Ramos (cell line): ENCODE results near the gene PRR5.
"Not testable (repeated sequence)": the region's sequence is repeated elsewhere in the genome, so short reads cannot be mapped to it uniquely, and the experiment has no call there.

Experiments
- in situ Hi-C: fragments of 300-500 bp; cut with MboI; formaldehyde crosslinking; loops from one replicate; pipeline ENCODE4 v1.14.3; 2022; ENCODE audit warnings: low sequenced_read_pairs; ENCODE audit not compliant: unreplicated experiment

Gene PRR5, protein sequence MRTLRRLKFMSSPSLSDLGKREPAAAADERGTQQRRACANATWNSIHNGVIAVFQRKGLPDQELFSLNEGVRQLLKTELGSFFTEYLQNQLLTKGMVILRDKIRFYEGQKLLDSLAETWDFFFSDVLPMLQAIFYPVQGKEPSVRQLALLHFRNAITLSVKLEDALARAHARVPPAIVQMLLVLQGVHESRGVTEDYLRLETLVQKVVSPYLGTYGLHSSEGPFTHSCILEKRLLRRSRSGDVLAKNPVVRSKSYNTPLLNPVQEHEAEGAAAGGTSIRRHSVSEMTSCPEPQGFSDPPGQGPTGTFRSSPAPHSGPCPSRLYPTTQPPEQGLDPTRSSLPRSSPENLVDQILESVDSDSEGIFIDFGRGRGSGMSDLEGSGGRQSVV

GRCh38 chr22:44701824-44702478, at the start of gene PRR5:
Gene PRR5, plus strand, starts transcription at chr22:44702204. Its CDS starts 271 bp downstream, at chr22:44702475.
- in situ Hi-C loops: no loop called here

GRCh38 chr22:44652866-44653265, 49.1 kb upstream of the PRR5 start:
- in situ Hi-C loops: not testable (repeated sequence)

GRCh38 chr22:44658311-44658953, 43.6 kb upstream of the PRR5 start:
- in situ Hi-C loops: no loop called here

GRCh38 chr22:44659140-44659539, 42.9 kb upstream of the PRR5 start:
- in situ Hi-C loops: no loop called here

DNA sequence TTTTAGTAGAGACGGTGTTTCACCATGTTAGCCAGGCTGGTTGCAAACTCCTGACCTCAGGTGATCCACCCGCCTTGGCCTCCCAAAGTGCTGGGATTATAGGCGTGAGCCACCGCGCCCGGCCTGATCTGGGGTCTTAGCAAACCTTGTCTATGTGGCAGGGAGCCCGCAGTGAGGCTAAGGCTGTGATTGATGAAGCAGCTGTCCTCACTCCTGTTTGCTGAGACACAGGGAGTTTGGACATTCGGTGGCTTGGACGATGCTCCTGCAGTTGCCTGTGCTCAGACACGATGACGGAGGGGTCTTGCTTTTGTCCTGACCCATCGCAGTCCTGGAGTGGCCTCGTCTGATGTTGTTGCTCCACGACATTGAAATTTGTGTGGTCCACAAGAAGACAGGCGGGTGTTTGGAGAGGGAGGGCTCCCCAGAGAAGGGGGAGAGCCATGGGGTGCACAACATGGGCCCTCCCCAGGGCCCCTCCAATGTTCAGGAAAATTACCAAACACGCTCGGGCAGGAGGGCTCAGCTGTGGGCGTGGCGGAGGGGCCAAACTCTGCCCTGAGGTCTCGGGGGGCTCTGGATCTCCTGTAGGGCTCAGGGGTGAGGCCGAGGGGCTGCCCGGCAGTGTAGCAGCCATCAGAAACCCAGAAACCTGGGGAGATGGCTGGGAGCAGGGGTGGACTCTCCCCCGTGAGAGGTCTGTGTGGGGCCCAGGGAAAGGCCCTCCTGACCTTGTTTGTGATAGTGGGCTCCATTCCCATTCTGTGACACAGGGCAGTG, 41.8 kb upstream of the PRR5 start:
- in situ Hi-C loops: no loop called here

- in situ Hi-C loops: no loop called here
These were observed 40.9 kb upstream of the PRR5 start for GRCh38 chr22:44661070-44661469.

DNA sequence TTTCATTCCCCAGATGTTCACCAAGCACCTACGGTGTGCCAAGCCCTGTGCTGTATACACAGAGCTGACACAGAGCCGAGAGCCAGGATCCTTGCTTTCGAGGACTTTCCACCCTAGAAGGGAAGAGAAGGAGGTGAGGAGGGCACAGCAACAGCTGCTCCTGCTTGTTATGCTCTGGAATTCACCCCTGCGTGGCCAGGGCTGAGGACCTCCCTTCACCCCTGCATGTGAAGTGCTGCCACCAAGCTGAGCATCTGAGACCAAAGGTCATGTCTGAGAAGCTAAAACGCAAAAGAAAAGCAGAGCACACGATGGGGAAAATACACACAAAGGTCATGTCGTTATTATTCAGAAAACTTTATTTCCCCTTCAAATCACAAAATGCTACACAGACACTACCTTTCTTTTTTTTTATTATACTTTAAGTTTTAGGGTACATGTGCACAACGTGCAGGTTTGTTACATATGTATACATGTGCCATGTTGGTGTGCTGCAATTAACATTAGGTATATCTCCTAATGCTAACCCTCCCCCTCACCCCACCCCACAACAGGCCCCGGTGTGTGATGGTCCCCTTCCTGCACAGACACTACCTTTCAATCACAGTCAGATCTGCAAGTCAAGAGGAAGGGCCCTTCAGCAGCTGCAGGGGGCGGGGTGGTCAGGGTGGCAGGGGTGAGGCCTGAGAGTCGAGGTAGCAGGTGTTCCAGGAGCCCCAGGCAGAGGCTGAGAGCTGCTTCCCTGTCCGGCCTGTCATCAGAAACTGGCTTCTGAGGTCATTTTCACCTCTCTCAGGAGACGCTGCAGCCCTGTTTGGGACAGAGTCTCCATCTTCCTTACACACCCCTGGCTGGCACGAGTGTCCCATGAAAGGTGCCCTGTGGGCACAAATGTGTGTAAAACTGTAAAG, 40.1 kb upstream of the PRR5 start:
- in situ Hi-C loops: no loop called here

DNA sequence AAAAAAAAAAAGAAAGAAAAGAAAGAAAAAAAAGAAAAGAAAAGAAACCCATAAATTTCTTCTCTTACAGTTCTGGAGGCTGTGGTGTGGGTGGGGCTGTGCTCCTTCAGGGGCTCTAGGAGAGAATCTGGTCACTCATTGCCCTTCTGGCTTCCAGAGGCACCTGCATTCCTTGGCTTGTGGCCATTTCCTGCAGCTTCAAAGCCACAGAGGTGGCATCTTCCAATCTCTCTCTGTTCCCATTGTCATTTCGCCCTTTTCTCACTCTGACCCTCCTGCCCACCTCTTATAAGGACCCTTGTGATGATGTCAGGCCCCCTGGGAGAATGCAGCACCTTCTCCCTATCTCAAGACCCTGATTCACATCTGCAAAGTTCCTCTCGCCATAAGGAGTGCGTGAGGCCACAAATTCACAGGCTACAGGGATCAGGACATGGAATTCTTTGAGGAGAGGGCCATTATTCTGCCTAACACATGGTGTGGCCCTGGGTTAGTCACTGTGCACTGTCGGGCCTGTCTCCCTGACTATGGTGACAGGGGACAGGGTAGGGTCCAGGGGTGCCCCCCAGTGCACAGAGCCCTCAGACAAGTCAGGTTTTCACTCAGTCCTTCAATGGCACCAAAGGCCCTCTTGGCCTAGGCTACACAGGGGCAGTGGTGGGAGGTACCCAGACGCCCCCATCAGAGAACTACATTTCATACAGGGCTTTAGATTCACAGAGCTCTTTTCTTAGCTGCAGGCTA, 38.6 kb upstream of the PRR5 start:
- in situ Hi-C loops: no loop called here

- in situ Hi-C loops: no loop called here
These were observed 37.9 kb upstream of the PRR5 start for GRCh38 chr22:44664149-44664548.

DNA sequence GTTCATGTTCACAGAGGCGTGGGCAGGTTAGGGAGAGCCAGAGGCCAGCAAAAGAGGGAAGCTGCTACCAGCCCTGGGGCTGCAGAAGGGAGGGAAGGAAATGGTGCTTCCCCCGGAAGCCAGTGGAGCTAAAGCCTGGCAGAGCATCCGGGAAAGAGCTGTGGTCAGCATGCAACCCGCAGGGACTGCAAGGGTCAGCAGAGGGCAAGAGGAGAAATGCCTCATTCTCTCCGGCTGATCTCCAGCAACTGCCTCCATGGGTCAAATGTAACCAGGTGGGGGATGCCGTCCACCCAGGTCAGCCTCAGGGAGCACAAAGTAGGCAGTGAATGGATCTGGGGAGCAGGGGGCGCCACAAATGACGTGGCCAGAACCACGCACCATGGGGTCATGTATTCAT, 36.9 kb upstream of the PRR5 start:
- in situ Hi-C loops: no loop called here

DNA sequence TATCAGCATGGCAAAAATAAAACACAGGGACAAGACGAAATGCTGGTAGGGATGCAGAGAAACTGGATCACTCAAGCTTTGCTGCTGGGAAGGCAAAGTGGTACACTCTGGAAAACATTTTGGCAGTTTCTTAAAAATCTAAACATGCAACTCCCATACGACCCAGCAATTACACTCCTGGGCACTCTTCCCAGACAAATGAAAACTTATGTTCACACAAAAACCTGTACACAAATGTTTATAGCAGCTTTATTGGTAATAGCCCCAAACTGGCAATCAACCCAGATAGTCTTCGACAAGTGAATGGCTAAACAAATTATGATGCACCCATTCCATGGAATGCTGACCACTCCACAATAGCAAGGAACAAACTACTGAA, 35.8 kb upstream of the PRR5 start:
- in situ Hi-C loops: no loop called here

GRCh38 chr22:44667276-44667675, 34.7 kb upstream of the PRR5 start:
- in situ Hi-C loops: no loop called here

DNA sequence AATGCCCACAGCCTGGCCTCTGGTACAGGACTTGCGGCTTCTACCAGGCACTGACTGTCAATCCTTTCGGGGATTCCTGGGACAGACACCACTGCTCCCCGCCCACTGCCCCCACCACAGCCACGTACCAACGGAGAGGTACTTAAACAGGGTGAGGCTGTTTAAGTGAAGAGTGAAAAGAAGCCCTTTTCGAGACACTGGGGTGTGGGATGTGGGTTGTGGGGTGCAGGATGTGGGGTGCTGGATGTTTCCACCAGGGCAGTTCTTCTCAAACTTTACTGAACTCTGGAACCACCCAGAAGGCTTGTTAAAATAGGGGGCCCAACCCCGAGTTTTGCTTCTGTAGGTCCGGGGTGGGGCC, 34.2 kb upstream of the PRR5 start:
- in situ Hi-C loops: no loop called here

- in situ Hi-C loops: no loop called here
These were observed 33.7 kb upstream of the PRR5 start for GRCh38 chr22:44668190-44668885.

DNA sequence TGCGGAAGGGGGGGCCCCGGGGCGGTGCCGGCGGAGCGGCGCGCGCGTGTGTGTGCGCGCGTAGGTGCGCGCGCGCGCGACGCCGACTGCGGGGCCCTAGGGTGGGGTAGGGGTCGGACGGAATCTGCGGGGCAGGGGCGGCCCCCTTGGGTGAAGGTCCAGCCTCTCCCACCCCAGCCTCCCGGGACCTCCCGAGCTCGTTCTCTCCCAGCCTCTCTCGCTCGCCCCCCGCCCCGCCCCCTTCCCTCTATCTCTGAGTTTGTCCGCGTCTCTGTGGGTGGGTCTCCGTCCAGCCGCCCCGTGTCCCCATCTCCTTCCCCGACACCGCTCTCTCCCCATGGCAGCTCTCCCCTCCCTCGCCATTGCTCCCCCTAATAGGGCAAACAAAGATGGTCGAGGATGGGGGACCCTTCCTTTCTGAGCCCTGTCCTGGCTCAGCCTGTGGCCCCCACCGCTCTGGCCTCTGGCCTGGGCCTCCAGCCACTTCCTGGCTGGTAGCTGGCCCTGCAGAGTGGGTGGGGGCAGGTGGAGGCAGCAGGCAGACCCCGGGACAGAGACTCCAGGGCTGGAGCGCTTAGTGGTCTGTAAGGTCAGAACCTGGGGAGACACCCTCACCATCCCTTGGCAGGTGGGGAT, 33.0 kb upstream of the PRR5 start:
- in situ Hi-C loops: no loop called here

GRCh38 chr22:44669561-44669976, 32.4 kb upstream of the PRR5 start:
- in situ Hi-C loops: no loop called here

DNA sequence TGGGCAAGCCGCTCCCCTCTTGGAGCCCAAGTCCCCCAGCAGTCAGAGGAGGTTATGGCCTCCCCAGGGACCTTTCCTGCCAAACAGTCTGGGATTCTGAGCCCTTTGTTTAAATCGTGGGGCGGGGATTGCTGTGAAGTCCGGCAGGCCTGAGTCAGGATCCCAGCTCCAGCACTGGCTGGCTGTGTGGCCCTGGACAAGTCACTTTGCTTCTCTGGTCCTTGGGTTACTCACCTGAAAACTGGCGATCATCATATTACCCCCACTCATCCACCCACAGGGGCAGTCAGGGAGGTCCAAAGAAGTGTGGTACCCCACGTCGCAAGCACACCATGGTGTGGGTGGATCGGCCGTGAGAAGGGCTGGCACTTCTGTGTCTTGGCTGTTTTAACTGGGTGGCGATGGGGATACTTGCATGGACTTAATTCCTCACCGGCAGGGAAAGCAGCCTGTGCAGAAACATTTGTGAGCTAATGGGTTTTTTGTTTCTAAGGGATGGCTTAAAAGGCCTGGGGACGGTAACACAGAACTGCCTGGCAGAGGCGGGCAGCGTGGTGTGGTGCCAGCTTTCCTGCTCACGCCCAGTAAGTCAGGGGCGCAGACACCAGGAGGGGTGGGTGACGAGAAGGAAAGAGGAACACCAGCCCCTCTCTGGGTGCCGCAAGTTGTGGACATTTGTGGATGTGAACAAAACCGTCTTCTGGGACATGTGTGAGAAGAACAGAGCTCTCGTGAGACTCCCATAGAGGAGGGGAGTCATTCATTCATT, 31.6 kb upstream of the PRR5 start:
- in situ Hi-C loops: no loop called here
